ENCODE measurements around the gene PGD.

Gene PGD

GRCh38 chr1:10398734-10399443 lies at the start of gene PGD:
Gene PGD, plus strand, starts transcription at chr1:10399064. Its CDS starts 54 bp downstream, at chr1:10399118.
- peak; percentile 99 for DNase-seq

GRCh38 chr1:10353282-10353681 lies 45.6 kb upstream of the PGD start:
- no peak for DNase-seq

- no peak for DNase-seq
Observed at GRCh38 chr1:10353693-10354092, 45.2 kb upstream of the PGD start.

- no peak for DNase-seq
Observed at GRCh38 chr1:10360045-10360444, 38.8 kb upstream of the PGD start.

- no peak for DNase-seq
Observed at GRCh38 chr1:10361515-10361914, 37.3 kb upstream of the PGD start.

- DNase-seq: no peak
Observed at GRCh38 chr1:10368194-10368593, 30.7 kb upstream of the PGD start.

- DNase-seq: no peak
Observed at GRCh38 chr1:10374442-10374860, 24.4 kb upstream of the PGD start.

GRCh38 chr1:10377365-10378029 lies 21.4 kb upstream of the PGD start:
- DNase-seq: peak; percentile 5 to 29

GRCh38 chr1:10378081-10378841 lies 20.6 kb upstream of the PGD start:
- DNase-seq: no peak

GRCh38 chr1:10379101-10379620 lies 19.7 kb upstream of the PGD start:
- DNase-seq: no peak

- no peak for DNase-seq
Observed at GRCh38 chr1:10379676-10380075, 19.2 kb upstream of the PGD start.

GRCh38 chr1:10380594-10381275 lies 18.1 kb upstream of the PGD start:
- DNase-seq: no peak

- DNase-seq: no peak
Observed at GRCh38 chr1:10383630-10384029, 15.2 kb upstream of the PGD start.

GRCh38 chr1:10384219-10384618 lies 14.6 kb upstream of the PGD start:
- no peak for DNase-seq

- DNase-seq: no peak
Observed at GRCh38 chr1:10386761-10387676, 11.8 kb upstream of the PGD start.

- DNase-seq: no peak
Observed at GRCh38 chr1:10387677-10388386, 11.0 kb upstream of the PGD start.

GRCh38 chr1:10388387-10388715 lies 10.5 kb upstream of the PGD start:
- no peak for DNase-seq

- no peak for DNase-seq
Observed at GRCh38 chr1:10389271-10389973, 9.4 kb upstream of the PGD start.

- no peak for DNase-seq
Observed at GRCh38 chr1:10396870-10397269, 2.0 kb upstream of the PGD start.

- DNase-seq: no peak
Observed at GRCh38 chr1:10398278-10398733, 558 bp upstream of the PGD start.

Data from activated CD4-positive, alpha-beta T cell treated with anti-CD3 and anti-CD28 coated beads, Interleukin-2, amount 50 U/mL, for 48 hours (primary cell).